T-helper 1 cell treated with Interleukin-12 subunit alpha and Interleukin-12 subunit beta and Interleukin-4 antibody, amounts not matched to agents 30 μg/mL and 1 μg/mL, for 36 hours (primary cell): ENCODE results near the gene JAZF1.
"Not testable (repeated sequence)": the region's sequence is repeated elsewhere in the genome, so short reads cannot be mapped to it uniquely, and the experiment has no call there.

Experiments used
- H3K27ac Mint-ChIP-seq: one replicate; pipeline ENCODE4 v1.8.0; 2021; ENCODE audit warnings: mild to moderate bottlenecking, mixed read lengths
- H3K27me3 Mint-ChIP-seq: one replicate; pipeline ENCODE4 v1.8.0; 2021; ENCODE audit warnings: low read depth, mixed read lengths
- H3K36me3 Mint-ChIP-seq: one replicate; pipeline ENCODE4 v1.8.0; 2021; ENCODE audit warnings: low read depth, mixed read lengths
- H3K4me1 Mint-ChIP-seq: one replicate; pipeline ENCODE4 v1.8.0; 2021; ENCODE audit warnings: low read depth, mixed read lengths
- H3K4me3 Mint-ChIP-seq: one replicate; pipeline ENCODE4 v1.8.0; 2021; ENCODE audit warnings: mild to moderate bottlenecking, moderate library complexity, mixed read lengths
- H3K9me3 Mint-ChIP-seq: one replicate; pipeline ENCODE4 v1.8.0; 2021; ENCODE audit warnings: mixed read lengths

Gene JAZF1

DNA sequence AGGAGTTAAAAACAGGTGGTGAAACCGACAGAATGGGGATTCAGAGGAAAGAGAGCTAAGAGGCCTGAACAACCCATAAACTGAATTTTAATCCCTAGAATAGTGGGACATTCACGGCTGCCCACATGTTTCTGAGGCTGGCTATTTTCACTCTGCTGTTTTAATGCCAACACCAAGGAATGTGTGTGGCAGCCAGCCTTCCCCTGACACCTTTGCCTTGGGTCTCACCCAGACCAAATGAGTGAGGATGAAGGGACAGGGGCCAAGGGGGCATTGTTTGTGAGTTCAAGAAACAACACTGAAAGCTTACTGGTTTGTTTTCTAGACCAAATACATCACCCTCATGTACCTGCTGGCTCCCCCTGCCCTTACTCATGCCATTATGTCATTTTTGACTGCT, 164.3 kb downstream of the JAZF1 start:
- H3K4me3 Mint-ChIP-seq, result no peak overlapping the region
- H3K4me1 Mint-ChIP-seq, result peaks cover 2% of the 10 kb centered on the region
- H3K27me3 Mint-ChIP-seq, result peaks cover 5% of the 10 kb centered on the region
- H3K36me3 Mint-ChIP-seq, result peaks cover 4% of the 10 kb centered on the region
- H3K9me3 Mint-ChIP-seq, result peaks cover 6% of the 10 kb centered on the region
- H3K27ac Mint-ChIP-seq, result no peak overlapping the region

- peaks cover 6% of the 10 kb centered on the region for H3K9me3 Mint-ChIP-seq
- H3K27me3 Mint-ChIP-seq, result peaks cover 4% of the 10 kb centered on the region
- H3K36me3 Mint-ChIP-seq, result peaks cover 4% of the 10 kb centered on the region
- peaks cover 2% of the 10 kb centered on the region for H3K4me1 Mint-ChIP-seq
- H3K27ac Mint-ChIP-seq, result no peak overlapping the region
- H3K4me3 Mint-ChIP-seq, result no peak overlapping the region
Measured at GRCh38 chr7:28015169-28015568, 165.4 kb downstream of the JAZF1 start.

- H3K27ac Mint-ChIP-seq, H3K9me3 Mint-ChIP-seq, H3K36me3 Mint-ChIP-seq, H3K4me1 Mint-ChIP-seq, H3K4me3 Mint-ChIP-seq, H3K27me3 Mint-ChIP-seq: not testable (repeated sequence)
Measured at GRCh38 chr7:28014340-28014739, 166.3 kb downstream of the JAZF1 start.

DNA sequence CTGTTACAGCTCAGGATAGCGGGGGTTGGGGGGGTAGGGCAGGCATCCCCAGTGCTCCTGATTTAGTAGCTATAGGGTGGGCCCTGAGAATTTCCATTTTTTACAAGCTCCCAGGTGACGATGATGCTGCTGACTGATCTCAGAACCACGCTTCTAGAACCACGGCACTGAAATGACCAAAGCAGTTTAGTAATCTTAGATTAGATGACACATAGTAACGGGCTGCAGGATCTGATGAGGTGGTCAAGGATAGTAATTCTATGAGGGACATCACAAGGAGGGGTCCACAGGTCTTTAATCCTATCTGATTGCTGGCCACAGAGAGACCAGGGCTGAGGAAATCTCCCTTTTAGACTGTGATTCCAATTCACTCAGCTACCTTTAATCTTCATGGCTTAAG, 167.2 kb downstream of the JAZF1 start:
- Mint-ChIP-seq H3K4me3 (no peak overlapping the region), H3K4me1 (no peaks in the 10 kb centered on the region), H3K36me3 (peaks cover 4% of the 10 kb centered on the region), H3K27ac (no peak overlapping the region), H3K27me3 (no peaks in the 10 kb centered on the region), H3K9me3 (peaks cover 6% of the 10 kb centered on the region)

GRCh38 chr7:28013019-28013418, 167.6 kb downstream of the JAZF1 start:
- Mint-ChIP-seq H3K27ac (no peak overlapping the region), H3K9me3 (peaks cover 6% of the 10 kb centered on the region), H3K4me3 (no peak overlapping the region), H3K4me1 (no peaks in the 10 kb centered on the region), H3K27me3 (no peaks in the 10 kb centered on the region), H3K36me3 (peaks cover 4% of the 10 kb centered on the region)

DNA sequence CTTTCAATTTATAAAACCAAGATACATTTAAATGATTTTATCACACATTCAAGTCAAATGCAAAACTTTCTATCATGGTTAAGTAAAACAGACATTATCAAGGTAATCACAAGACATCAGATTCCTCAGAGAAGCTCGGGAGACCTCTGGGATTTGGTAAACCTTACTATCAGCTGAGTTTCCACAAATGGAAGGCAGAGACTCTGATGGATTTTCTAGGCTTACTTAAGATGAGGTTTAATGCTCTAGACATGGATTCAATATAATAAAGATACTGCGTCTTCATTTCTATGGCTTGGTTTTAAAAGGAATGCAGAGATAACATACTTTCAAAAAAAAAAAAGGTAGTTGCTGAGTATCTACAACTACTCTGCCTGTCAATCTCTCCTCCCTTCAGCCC, 171.7 kb downstream of the JAZF1 start:
- Mint-ChIP-seq H3K9me3 (no peaks in the 10 kb centered on the region), H3K4me3 (no peak overlapping the region), H3K27me3 (no peaks in the 10 kb centered on the region), H3K4me1 (peaks cover 1% of the 10 kb centered on the region), H3K27ac (no peak overlapping the region), H3K36me3 (no peaks in the 10 kb centered on the region)

- no peaks in the 10 kb centered on the region for H3K36me3 Mint-ChIP-seq
- peaks cover 1% of the 10 kb centered on the region for H3K4me1 Mint-ChIP-seq
- H3K27ac Mint-ChIP-seq, result no peak overlapping the region
- H3K4me3 Mint-ChIP-seq, result no peak overlapping the region
- no peaks in the 10 kb centered on the region for H3K27me3 Mint-ChIP-seq
- no peaks in the 10 kb centered on the region for H3K9me3 Mint-ChIP-seq
Measured at GRCh38 chr7:28008171-28008570, 172.4 kb downstream of the JAZF1 start.

DNA sequence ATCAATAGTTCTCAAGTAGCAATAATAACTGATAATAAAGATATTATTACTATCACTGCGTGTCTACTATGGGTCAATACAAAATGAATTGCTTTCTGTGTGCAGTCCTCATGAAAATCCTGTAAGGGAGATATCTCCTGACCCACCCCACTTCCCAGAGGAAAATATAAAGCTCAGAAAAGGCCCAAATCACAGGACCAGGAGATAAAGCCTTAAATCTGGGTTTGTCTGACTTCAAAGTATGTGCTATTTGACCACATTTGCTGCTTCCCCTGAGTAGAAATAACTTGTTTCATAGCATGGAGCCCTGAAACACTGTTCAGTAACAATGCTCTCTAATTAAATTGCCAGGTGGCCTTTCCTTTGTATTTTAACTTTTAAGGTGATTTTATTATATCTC, 174.1 kb downstream of the JAZF1 start:
- no peak overlapping the region for H3K4me3 Mint-ChIP-seq

DNA sequence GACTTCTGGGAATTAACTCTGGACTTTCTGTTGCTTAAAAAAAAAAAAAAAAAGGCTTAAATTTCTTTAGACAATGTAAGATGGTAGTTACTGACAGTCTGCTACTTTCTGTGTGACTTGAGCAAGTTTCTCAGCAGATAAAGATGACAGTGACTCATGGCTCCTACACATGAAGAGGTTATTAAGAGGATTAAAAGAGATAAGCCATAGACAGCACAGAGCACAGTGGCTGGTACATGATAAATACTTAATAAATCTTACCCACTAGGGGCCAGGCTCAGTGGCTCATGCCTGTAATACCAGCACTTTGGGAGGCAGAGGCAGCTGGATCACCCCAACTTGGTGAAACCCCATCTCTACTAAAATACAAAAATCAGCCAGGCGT, 174.8 kb downstream of the JAZF1 start:
- H3K4me1 Mint-ChIP-seq, result peaks cover 1% of the 10 kb centered on the region
- no peak overlapping the region for H3K4me3 Mint-ChIP-seq
- no peak overlapping the region for H3K27ac Mint-ChIP-seq
- H3K27me3 Mint-ChIP-seq, result no peaks in the 10 kb centered on the region
- no peaks in the 10 kb centered on the region for H3K36me3 Mint-ChIP-seq
- no peaks in the 10 kb centered on the region for H3K9me3 Mint-ChIP-seq

More for the DNA sequence above, 174.1 kb downstream of the JAZF1 start:
- H3K27me3 Mint-ChIP-seq, result no peaks in the 10 kb centered on the region
- no peaks in the 10 kb centered on the region for H3K9me3 Mint-ChIP-seq
- H3K36me3 Mint-ChIP-seq, result no peaks in the 10 kb centered on the region
- peaks cover 1% of the 10 kb centered on the region for H3K4me1 Mint-ChIP-seq
- H3K27ac Mint-ChIP-seq, result no peak overlapping the region

- Mint-ChIP-seq H3K4me1 (peaks cover 1% of the 10 kb centered on the region), H3K9me3 (no peaks in the 10 kb centered on the region), H3K4me3 (no peak overlapping the region), H3K36me3 (no peaks in the 10 kb centered on the region), H3K27ac (no peak overlapping the region), H3K27me3 (no peaks in the 10 kb centered on the region)
Measured at GRCh38 chr7:28005075-28005846, 175.3 kb downstream of the JAZF1 start.

GRCh38 chr7:28003408-28003807, 177.2 kb downstream of the JAZF1 start:
- Mint-ChIP-seq H3K9me3 (no peaks in the 10 kb centered on the region), H3K27me3 (no peaks in the 10 kb centered on the region), H3K4me3 (no peak overlapping the region), H3K27ac (no peak overlapping the region), H3K36me3 (no peaks in the 10 kb centered on the region), H3K4me1 (peaks cover 1% of the 10 kb centered on the region)

- peaks cover 1% of the 10 kb centered on the region for H3K4me1 Mint-ChIP-seq
- no peak overlapping the region for H3K27ac Mint-ChIP-seq
- H3K4me3 Mint-ChIP-seq, result no peak overlapping the region
- H3K27me3 Mint-ChIP-seq, result no peaks in the 10 kb centered on the region
- H3K9me3 Mint-ChIP-seq, result no peaks in the 10 kb centered on the region
- H3K36me3 Mint-ChIP-seq, result no peaks in the 10 kb centered on the region
Measured at GRCh38 chr7:28002638-28003037, 178.0 kb downstream of the JAZF1 start.

- Mint-ChIP-seq H3K4me1 (peaks cover 1% of the 10 kb centered on the region), H3K27ac (no peak overlapping the region), H3K4me3 (no peak overlapping the region), H3K27me3 (no peaks in the 10 kb centered on the region), H3K36me3 (no peaks in the 10 kb centered on the region), H3K9me3 (no peaks in the 10 kb centered on the region)
Measured at GRCh38 chr7:28001896-28002295, 178.7 kb downstream of the JAZF1 start.

- Mint-ChIP-seq H3K27ac (no peak overlapping the region), H3K27me3 (no peaks in the 10 kb centered on the region)
Measured at GRCh38 chr7:27999829-28000228, 180.8 kb downstream of the JAZF1 start.

GRCh38 chr7:27998382-27998781, 182.2 kb downstream of the JAZF1 start:
- Mint-ChIP-seq H3K36me3 (no peaks in the 10 kb centered on the region), H3K27me3 (no peaks in the 10 kb centered on the region), H3K4me3 (no peak overlapping the region), H3K9me3 (no peaks in the 10 kb centered on the region), H3K27ac (no peak overlapping the region), H3K4me1 (no peaks in the 10 kb centered on the region)

More at GRCh38 chr7:27999829-28000228, 180.8 kb downstream of the JAZF1 start:
- Mint-ChIP-seq H3K36me3 (no peaks in the 10 kb centered on the region), H3K4me3 (no peak overlapping the region), H3K4me1 (no peaks in the 10 kb centered on the region), H3K9me3 (no peaks in the 10 kb centered on the region)
